Neural crest cell (in vitro differentiated cells): Measurements from ENCODE around the gene FOXP2. TPM values are rescaled to one million over a fixed set of nuclear protein-coding genes. Genes with fewer than 3 reads are reported as not detected.
A peak's percentile ranks its signal among the peaks of the same experiment; 100 is the strongest.

Experiments
- DNase-seq: peaks from one replicate; pipeline ENCODE4 v3.0.0; 2021; ENCODE audit warnings: low read depth, mixed read lengths, low spot score
- H3K27ac Mint-ChIP-seq: one replicate; pipeline ENCODE4 v1.8.0; 2021; ENCODE audit warnings: mild to moderate bottlenecking, mixed read lengths; ENCODE audit not compliant: unreplicated experiment
- H3K27me3 Mint-ChIP-seq: 2 replicates; pipeline ENCODE4 v1.8.0; 2021; ENCODE audit warnings: low read depth, mild to moderate bottlenecking, mixed read lengths
- H3K36me3 Mint-ChIP-seq: 2 replicates; pipeline ENCODE4 v1.8.0; 2021; ENCODE audit warnings: low read depth, mild to moderate bottlenecking, mixed read lengths
- H3K4me1 Mint-ChIP-seq: 2 replicates; pipeline ENCODE4 v1.8.0; 2021; ENCODE audit warnings: mixed read lengths
- H3K4me3 Mint-ChIP-seq: one replicate; pipeline ENCODE4 v1.8.0; 2021; ENCODE audit warnings: mild to moderate bottlenecking, mixed read lengths
- H3K9me3 Mint-ChIP-seq: 2 replicates; pipeline ENCODE4 v1.8.0; 2021; ENCODE audit warnings: mixed read lengths
- CTCF ChIP-seq: fragments of 200-600 bp; sonication (generic); conservative IDR thresholded peaks from 2 replicates; pipeline ENCODE4 v1.5.0; 2021; ENCODE audit warnings: antibody characterized with exemption, mild to moderate bottlenecking
- total RNA-seq: library from RNA; stranded (reverse); gene quantifications from 2 replicates; pipeline ENCODE4 v1.2.1, GENCODE V29; 2021

Gene FOXP2
- total RNA-seq, 1 donor from 2014 or later, result 7.1 TPM

DNA sequence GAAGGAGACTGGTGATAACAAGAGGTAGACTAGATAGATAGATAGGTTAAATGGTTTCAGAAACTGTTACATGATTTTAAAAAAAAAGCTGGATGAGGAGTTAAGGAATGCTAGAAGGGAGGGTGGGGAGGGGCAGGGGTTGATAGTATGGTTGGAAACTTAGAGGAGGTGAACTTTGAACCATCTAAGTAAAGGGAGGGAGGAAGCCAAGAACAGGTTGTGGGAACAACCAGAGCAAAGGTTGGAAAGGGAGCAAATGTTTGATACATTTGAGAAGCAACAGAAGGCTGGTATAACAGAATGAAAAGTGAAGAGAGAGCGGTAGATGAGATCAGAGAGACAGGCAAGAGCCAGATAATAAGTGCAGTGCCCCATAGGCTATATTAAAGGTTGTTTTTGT lies 224.8 kb downstream of the FOXP2 start:
- H3K4me1 Mint-ChIP-seq, result peaks cover 3% of the 10 kb centered on the region
- no peak for TF ChIP-seq CTCF
- no peak overlapping the region for H3K4me3 Mint-ChIP-seq
- H3K27me3 Mint-ChIP-seq, result no peaks in the 10 kb centered on the region
- no peak overlapping the region for H3K27ac Mint-ChIP-seq
- H3K36me3 Mint-ChIP-seq, result no peaks in the 10 kb centered on the region
- no peaks in the 10 kb centered on the region for H3K9me3 Mint-ChIP-seq
- no peak for DNase-seq

GRCh38 chr7:114644455-114644854 lies 229.8 kb downstream of the FOXP2 start:
- H3K4me3 Mint-ChIP-seq, result no peak overlapping the region
- H3K27ac Mint-ChIP-seq, result peak overlapping the region; percentile 73

GRCh38 chr7:114645451-114645850 lies 230.8 kb downstream of the FOXP2 start:
- H3K4me1 Mint-ChIP-seq, result peaks cover 27% of the 10 kb centered on the region
- H3K9me3 Mint-ChIP-seq, result no peaks in the 10 kb centered on the region
- DNase-seq, result no peak
- no peak for TF ChIP-seq CTCF
- no peaks in the 10 kb centered on the region for H3K36me3 Mint-ChIP-seq
- no peak overlapping the region for H3K4me3 Mint-ChIP-seq
- H3K27ac Mint-ChIP-seq, result no peak overlapping the region
- no peaks in the 10 kb centered on the region for H3K27me3 Mint-ChIP-seq

More at GRCh38 chr7:114644455-114644854, 229.8 kb downstream of the FOXP2 start:
- peaks cover 22% of the 10 kb centered on the region for H3K4me1 Mint-ChIP-seq
- no peak for DNase-seq
- H3K36me3 Mint-ChIP-seq, result no peaks in the 10 kb centered on the region
- H3K27me3 Mint-ChIP-seq, result no peaks in the 10 kb centered on the region
- no peak for TF ChIP-seq CTCF
- H3K9me3 Mint-ChIP-seq, result no peaks in the 10 kb centered on the region

DNA sequence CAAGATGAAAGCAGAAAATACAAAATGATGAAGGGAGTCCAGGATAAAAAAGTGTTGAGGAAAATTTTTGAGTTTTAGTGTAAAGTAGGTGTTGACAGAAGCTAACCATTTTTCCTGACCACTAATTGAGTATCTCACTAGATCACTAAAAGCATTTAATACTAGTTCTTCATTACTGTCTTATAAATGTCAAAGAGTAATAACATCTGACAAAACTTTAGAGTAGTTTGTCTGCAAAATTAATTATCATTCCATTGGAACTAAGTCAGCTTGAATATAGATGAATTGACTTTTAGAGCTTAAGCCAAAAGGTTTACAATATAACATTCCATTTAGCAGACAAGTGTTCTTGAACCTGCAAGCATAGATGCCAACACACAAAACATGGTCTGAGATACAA lies 232.9 kb downstream of the FOXP2 start:
- TF ChIP-seq CTCF, result no peak

DNA sequence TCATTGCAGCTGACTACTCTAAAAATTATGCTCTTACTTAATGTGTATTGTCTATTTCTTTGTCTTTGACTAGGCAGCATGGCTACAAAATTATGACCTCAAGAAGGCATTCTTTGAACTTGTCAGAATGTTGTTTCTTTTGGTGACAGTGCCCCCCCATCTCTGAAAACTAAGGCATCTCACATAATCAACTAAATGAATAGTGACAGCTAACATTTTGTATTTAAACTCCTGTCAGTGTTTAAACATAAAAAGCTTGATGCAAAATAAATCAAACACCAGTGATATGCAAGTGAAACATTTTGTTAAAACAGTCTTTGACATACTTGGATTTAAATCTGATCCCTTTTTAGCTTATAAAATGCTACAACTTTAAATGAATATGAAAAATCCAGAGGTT lies 233.5 kb downstream of the FOXP2 start:
- no peak for TF ChIP-seq CTCF
- Mint-ChIP-seq H3K27ac (no peak overlapping the region), H3K36me3 (no peaks in the 10 kb centered on the region), H3K4me3 (no peak overlapping the region), H3K4me1 (peaks cover 28% of the 10 kb centered on the region), H3K9me3 (no peaks in the 10 kb centered on the region), H3K27me3 (no peaks in the 10 kb centered on the region)
- DNase-seq, result no peak

More for the DNA sequence above, 232.9 kb downstream of the FOXP2 start:
- Mint-ChIP-seq H3K4me1 (peaks cover 27% of the 10 kb centered on the region), H3K4me3 (no peak overlapping the region), H3K27ac (no peak overlapping the region), H3K36me3 (no peaks in the 10 kb centered on the region), H3K27me3 (no peaks in the 10 kb centered on the region), H3K9me3 (no peaks in the 10 kb centered on the region)
- no peak for DNase-seq

DNA sequence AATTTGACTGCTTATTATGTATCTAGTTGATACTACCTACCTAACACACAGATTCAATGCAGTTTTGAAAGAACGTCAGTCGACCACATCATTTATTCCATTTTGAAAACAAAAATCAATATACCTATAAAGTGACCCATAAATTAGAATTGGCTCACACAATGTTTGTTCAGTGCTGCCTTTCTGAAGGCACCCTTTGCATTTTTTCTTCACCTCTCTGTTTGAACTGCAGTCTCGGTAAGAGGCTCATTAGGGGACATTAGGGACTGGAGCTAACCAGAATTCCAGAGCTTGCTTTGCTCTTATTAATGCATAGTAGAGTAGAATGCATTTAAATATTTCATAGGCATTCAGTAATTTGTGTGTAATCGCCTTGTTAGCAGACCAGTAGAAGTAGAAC lies 234.1 kb downstream of the FOXP2 start:
- DNase-seq, result no peak
- Mint-ChIP-seq H3K4me1 (peaks cover 33% of the 10 kb centered on the region), H3K27me3 (no peaks in the 10 kb centered on the region), H3K36me3 (no peaks in the 10 kb centered on the region), H3K4me3 (no peak overlapping the region), H3K9me3 (no peaks in the 10 kb centered on the region), H3K27ac (no peak overlapping the region)
- TF ChIP-seq CTCF, result no peak
